UCSD-AML1 (cell line): ENCODE measurements around the gene SCN2B.

Experiments used
- DNase-seq: peaks from one replicate; lab custom pipeline; 2025; ENCODE audit not compliant: unreplicated experiment; lab: John Stamatoyannopoulos, UW

SCN2B gene

GRCh38 chr11:118175993-118176777, at the start of gene SCN2B:
Gene SCN2B (minus strand): TSS chr11:118176639. CDS start chr11:118176431, 208 bp downstream.
- no peak for DNase-seq

- no peak for DNase-seq
Observed at GRCh38 chr11:118224511-118225188, 48.2 kb upstream of the SCN2B start, which contains the start of gene JAML. Gene JAML (minus strand): TSS chr11:118225011. CDS start chr11:118214866, 10,145 bp downstream.

- no peak for DNase-seq
Observed at GRCh38 chr11:118223992-118224391, 47.6 kb upstream of the SCN2B start.

- DNase-seq = no peak
Observed at GRCh38 chr11:118223570-118223969, 47.1 kb upstream of the SCN2B start.

- no peak for DNase-seq
Observed at GRCh38 chr11:118222437-118222836, 46.0 kb upstream of the SCN2B start.

GRCh38 chr11:118221419-118221818, 45.0 kb upstream of the SCN2B start:
- DNase-seq = no peak

GRCh38 chr11:118219732-118220131, 43.3 kb upstream of the SCN2B start:
- DNase-seq = no peak

- no peak for DNase-seq
Observed at GRCh38 chr11:118219244-118219643, 42.8 kb upstream of the SCN2B start.

GRCh38 chr11:118217575-118217974, 41.1 kb upstream of the SCN2B start:
- DNase-seq = no peak

- no peak for DNase-seq
Observed at GRCh38 chr11:118216621-118217481, 40.4 kb upstream of the SCN2B start.

- no peak for DNase-seq
Observed at GRCh38 chr11:118215765-118216164, 39.3 kb upstream of the SCN2B start.

- DNase-seq = no peak
Observed at GRCh38 chr11:118215262-118215661, 38.8 kb upstream of the SCN2B start.

- DNase-seq = peak; percentile 63
Observed at GRCh38 chr11:118214210-118214914, 37.9 kb upstream of the SCN2B start.

GRCh38 chr11:118213781-118214180, 37.3 kb upstream of the SCN2B start:
- no peak for DNase-seq

- no peak for DNase-seq
Observed at GRCh38 chr11:118213201-118213600, 36.8 kb upstream of the SCN2B start.

GRCh38 chr11:118212781-118213191, 36.3 kb upstream of the SCN2B start:
- DNase-seq = no peak

GRCh38 chr11:118212131-118212725, 35.8 kb upstream of the SCN2B start:
- DNase-seq = no peak

GRCh38 chr11:118211006-118211405, 34.6 kb upstream of the SCN2B start:
- no peak for DNase-seq

- no peak for DNase-seq
Observed at GRCh38 chr11:118210323-118210722, 33.9 kb upstream of the SCN2B start.

- DNase-seq = no peak
Observed at GRCh38 chr11:118209033-118209432, 32.6 kb upstream of the SCN2B start.
